ENCODE data around the gene DAAM1. TPM values are rescaled to one million over a fixed set of nuclear protein-coding genes. Genes with fewer than 3 reads are reported as not detected.
A peak's percentile ranks its signal among the peaks of the same experiment; 100 is the strongest.

The DAAM1 gene
- total RNA-seq, 1 experiment from 2014 or later, result 30.4 TPM

- TF ChIP-seq ZBTB43 (CRISPR knock-in tag; IDR thresholded peaks at IDR 0.05) (no peak), ATF6 (CRISPR knock-in tag; IDR thresholded peaks at IDR 0.05) (no peak), ATF2 (CRISPR knock-in tag; IDR thresholded peaks at IDR 0.05; ENCODE audit: borderline replicate concordance, low read depth) (no peak), PRDM15 (CRISPR knock-in tag; IDR thresholded peaks at IDR 0.05) (no peak), SMAD4 (CRISPR knock-in tag; IDR thresholded peaks at IDR 0.05) (no peak), TEAD4 (CRISPR knock-in tag; IDR thresholded peaks at IDR 0.05) (no peak), ZNF263 (CRISPR knock-in tag; IDR thresholded peaks at IDR 0.05; ENCODE audit: low read depth) (no peak), HMGXB4 (CRISPR knock-in tag; IDR thresholded peaks at IDR 0.05) (no peak)
Observed at GRCh38 chr14:59336706-59337105, 148.2 kb downstream of the DAAM1 start (continued).

GRCh38 chr14:59337141-59337611 is 148.7 kb downstream of the DAAM1 start:
- peak; percentile 68 for ATAC-seq
- POLR2A ChIA-PET, result no interaction called here
- DNase-seq (ENCODE audit: low spot score), result no peak
- Mint-ChIP-seq H3K4me3 (no peak overlapping the region), H3K9me3 (no peaks in the 10 kb centered on the region), H3K27me3 (ENCODE audit: low read depth) (no peaks in the 10 kb centered on the region), H3K36me3 (peaks cover 5% of the 10 kb centered on the region), H3K27ac (peak overlapping the region; percentile 75), H3K4me1 (peaks cover 81% of the 10 kb centered on the region)
- CTCF ChIA-PET, result no interaction called here
- TF ChIP-seq ZBTB21 (CRISPR knock-in tag; IDR thresholded peaks at IDR 0.05; ENCODE audit: borderline replicate concordance) (no peak), AR (CRISPR knock-in tag; IDR thresholded peaks at IDR 0.05) (no peak), ATF2 (CRISPR knock-in tag; IDR thresholded peaks at IDR 0.05; ENCODE audit: borderline replicate concordance, low read depth) (no peak), ARID4B (CRISPR knock-in tag; IDR thresholded peaks at IDR 0.05; ENCODE audit: borderline replicate concordance) (no peak), FOXJ3 (CRISPR knock-in tag; IDR thresholded peaks at IDR 0.05; ENCODE audit: borderline replicate concordance) (no peak), ZBTB43 (CRISPR knock-in tag; IDR thresholded peaks at IDR 0.05) (no peak), ZNF396 (CRISPR knock-in tag; IDR thresholded peaks at IDR 0.05; ENCODE audit: borderline replicate concordance) (no peak), ZNF121 (CRISPR knock-in tag; IDR thresholded peaks at IDR 0.05) (no peak)
